ES-I3 (cell line): Measurements from ENCODE around the gene TFAP2D.

Experiments
- H3K36me3 ChIP-seq: 2 replicates; pipeline ENCODE4 v1.6.1; 2013; ENCODE audit warnings: mild to moderate bottlenecking, low read length, control low read depth, moderate library complexity; ENCODE audit not compliant: insufficient read depth
- H3K4me1 ChIP-seq: 2 replicates; pipeline ENCODE4 v1.6.1; 2013; ENCODE audit warnings: mild to moderate bottlenecking, control low read depth, low read length; ENCODE audit not compliant: insufficient read depth
- H3K9ac ChIP-seq: 2 replicates; pipeline ENCODE4 v1.6.1; 2013; ENCODE audit warnings: low read depth, mild to moderate bottlenecking, low read length, moderate library complexity
- H3K9me3 ChIP-seq: 2 replicates; pipeline ENCODE4 v1.6.1; 2013; ENCODE audit warnings: mild to moderate bottlenecking, low read length, moderate library complexity; ENCODE audit not compliant: control insufficient read depth, insufficient read depth

TFAP2D gene

DNA sequence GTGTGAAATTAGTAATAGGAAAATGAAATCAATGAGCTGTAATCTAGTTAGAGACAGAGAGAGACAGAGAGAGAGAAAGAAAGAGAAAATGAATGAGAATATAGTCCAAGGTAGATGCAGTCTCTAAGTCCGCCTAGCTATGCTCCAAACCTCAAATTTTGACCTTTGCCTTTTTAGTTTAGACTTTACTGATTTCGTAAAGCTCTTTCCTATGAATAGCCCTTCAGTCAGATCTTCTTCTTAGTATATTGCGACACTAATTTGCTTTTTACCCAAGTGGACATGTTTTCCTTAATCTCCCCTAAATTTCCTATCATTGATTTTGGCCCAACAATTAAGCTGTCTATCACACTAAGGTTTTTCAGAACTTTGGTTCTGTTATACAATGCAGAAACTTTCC is 49.5 kb downstream of the TFAP2D start:
- Histone ChIP-seq H3K9me3 (no peaks in the 10 kb centered on the region), H3K4me1 (peaks cover 4% of the 10 kb centered on the region; the same call in 1 of the 2 replicates), H3K36me3 (no peaks in the 10 kb centered on the region)

DNA sequence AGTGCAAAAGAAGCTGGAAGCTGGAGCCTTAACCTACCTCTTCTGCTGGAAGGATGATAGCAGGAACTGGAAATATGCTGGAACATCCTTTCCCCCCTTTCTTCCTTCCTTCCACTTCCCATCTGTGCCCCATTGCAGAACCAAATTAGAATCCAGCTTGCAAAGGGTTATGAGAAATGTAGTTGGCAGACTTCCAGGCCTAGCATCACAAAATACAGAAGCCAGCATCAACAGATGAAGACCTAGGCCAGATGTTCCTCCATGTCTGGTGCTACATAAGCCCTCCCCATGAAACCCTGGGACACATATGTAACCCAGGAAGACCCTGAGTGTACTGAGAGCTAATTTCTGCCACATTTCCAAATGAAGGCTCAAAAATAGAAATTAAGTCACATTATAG is 65.4 kb downstream of the TFAP2D start:
- no peaks in the 10 kb centered on the region for H3K9me3 ChIP-seq
- H3K36me3 ChIP-seq: no peaks in the 10 kb centered on the region
- H3K9ac ChIP-seq: no peak overlapping the region
- no peaks in the 10 kb centered on the region for H3K4me1 ChIP-seq

More for the DNA sequence above, 49.5 kb downstream of the TFAP2D start:
- no peak overlapping the region for H3K9ac ChIP-seq

DNA sequence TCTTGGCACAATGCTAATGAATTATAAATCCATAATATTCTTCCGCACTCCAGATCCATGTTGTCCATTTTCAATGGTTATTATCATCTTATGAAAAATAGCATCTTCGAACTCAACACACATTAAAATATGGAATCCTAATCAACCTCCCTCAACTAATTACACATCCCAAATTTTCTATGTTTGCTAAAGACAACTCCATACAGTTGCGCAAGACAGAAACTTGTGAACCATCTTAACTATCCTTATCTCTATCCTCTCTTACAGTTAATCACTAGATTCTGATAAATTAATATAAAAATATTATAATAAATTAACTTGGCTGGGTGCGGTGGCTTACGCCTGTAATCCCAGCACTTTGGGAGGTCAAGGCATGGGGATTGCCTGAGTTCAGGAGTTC is 67.1 kb downstream of the TFAP2D start:
- H3K9ac ChIP-seq: no peak overlapping the region
- H3K4me1 ChIP-seq: no peaks in the 10 kb centered on the region
- H3K36me3 ChIP-seq: no peaks in the 10 kb centered on the region
- H3K9me3 ChIP-seq: no peaks in the 10 kb centered on the region

DNA sequence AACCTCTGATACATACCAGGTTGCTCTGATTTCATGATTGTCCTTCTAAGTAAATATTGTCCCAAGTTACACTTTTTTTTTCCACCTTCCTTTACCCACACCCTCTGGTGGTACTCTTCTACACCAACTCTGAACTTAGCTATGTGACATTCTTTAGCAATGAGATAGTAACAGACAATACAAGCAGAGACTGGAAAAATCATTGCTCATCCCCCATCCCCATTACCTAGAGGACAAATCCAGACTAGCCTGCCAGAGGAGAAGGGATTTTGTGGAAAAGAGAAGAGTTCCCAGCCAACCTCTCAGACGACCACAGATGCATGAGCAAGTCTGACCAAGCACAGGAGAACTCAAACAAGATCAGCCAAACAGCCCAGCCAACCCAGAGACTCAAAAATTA is 72.6 kb downstream of the TFAP2D start:
- no peaks in the 10 kb centered on the region for H3K36me3 ChIP-seq
- H3K9ac ChIP-seq: no peak overlapping the region
- H3K9me3 ChIP-seq: no peaks in the 10 kb centered on the region
- no peaks in the 10 kb centered on the region for H3K4me1 ChIP-seq

DNA sequence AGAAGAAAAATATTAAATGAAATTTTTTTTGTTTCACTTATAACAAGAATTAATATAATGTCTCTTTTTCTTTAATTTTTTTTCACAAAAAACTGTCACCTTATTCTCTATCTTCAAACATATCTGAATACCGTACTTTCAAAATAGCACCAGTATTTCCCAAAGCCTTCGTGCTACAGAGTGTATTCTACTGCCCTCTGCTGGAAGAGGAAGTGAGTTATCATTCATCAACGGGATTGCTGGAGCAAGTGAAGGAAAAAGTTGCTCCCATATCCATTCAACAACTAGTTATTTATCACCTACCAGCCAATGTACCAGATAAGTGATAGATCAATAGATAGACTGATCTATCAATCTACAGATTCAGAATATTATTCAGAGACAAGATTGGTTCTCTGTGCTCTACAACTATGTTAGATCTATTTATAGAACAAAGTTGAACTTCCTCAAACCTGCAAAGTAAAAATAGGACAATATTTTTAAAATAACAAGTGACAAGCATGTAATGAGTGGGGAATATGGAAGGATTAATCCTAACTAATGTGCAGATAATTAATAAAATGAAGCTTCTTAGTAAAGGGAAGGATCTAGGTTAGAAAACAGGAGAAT is 78.7 kb downstream of the TFAP2D start:
- no peaks in the 10 kb centered on the region for H3K4me1 ChIP-seq
- H3K9ac ChIP-seq: no peak overlapping the region
- H3K36me3 ChIP-seq: no peaks in the 10 kb centered on the region
- no peaks in the 10 kb centered on the region for H3K9me3 ChIP-seq

DNA sequence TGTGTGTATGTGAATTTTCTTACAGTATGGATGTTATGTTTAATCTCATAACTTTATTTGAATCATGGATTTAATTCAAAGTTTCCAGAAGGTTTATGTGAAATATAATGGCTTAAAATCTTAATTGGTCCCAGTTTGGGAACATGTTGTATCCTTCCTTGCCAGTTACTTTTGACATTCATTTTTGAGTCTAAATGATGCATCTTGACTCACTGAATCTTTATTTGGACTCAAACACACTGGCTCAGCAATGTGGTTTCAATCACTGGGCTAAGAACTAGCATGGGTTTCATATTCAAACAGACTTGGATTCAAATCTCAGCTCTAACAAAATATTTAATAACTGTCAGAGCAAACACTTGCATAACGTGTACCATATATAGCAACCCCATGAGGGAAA is 79.4 kb downstream of the TFAP2D start:
- Histone ChIP-seq H3K9me3 (no peaks in the 10 kb centered on the region), H3K9ac (no peak overlapping the region), H3K4me1 (no peaks in the 10 kb centered on the region), H3K36me3 (no peaks in the 10 kb centered on the region)

DNA sequence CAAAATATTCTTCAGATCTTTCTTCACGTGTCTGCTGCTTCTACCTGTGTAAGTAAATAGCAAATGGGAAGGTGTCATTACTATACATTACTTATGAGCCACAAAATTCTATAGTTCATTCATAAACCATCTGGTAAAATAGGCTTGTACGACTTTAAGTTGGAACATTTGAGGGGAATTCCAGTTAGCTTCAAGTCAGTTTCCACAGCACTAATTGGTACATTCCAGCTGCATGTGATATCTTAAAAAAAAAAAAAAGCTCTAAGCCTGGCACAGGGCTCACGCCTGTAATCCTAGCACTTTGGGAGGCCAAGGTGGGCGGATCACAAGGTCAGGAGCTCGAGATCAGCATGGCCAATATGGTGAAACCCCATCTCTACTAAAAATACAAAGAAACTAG is 82.2 kb downstream of the TFAP2D start:
- Histone ChIP-seq H3K9me3 (no peaks in the 10 kb centered on the region), H3K4me1 (no peaks in the 10 kb centered on the region), H3K36me3 (no peaks in the 10 kb centered on the region), H3K9ac (no peak overlapping the region)

DNA sequence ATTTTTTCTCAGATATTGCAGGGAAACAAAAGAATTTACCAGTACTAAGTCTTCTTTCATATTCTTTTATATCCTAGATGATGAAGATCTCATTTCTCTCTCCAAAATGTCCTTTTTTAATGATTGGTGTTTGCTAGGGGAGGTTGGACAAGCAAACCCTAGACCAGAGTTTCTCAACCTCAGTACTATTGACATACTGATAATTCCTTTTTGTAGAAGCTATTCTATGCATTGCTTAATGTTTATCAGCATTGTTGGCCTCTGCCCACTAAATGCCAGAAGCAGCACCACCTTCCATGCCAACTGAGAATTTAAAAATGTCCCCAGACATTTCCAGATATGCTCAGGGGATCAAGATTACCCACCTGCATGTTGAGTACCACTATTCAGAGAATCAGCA is 91.0 kb downstream of the TFAP2D start:
- Histone ChIP-seq H3K36me3 (no peaks in the 10 kb centered on the region), H3K9ac (no peak overlapping the region), H3K4me1 (no peaks in the 10 kb centered on the region), H3K9me3 (no peaks in the 10 kb centered on the region)

DNA sequence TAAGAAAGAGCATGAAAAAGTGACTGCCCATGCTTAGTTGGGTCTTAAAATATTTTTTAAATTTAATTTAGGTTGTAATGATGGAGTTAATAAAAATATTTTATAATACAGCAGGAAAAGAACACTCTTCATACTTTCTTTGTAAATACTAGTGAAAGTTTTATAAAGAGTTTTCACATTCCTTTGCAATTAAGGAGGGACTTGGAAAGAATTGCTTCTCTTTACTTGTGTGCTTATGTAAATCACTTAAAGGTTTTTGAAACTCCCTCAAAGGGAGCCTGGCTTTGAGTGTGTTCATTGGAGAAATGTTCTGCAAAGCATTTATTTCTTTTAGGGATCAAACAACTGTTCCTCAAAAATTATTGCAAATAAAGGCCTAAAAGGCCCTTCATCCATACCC is 93.7 kb downstream of the TFAP2D start:
- H3K9ac ChIP-seq: no peak overlapping the region
- no peaks in the 10 kb centered on the region for H3K9me3 ChIP-seq
- H3K36me3 ChIP-seq: no peaks in the 10 kb centered on the region
- no peaks in the 10 kb centered on the region for H3K4me1 ChIP-seq

DNA sequence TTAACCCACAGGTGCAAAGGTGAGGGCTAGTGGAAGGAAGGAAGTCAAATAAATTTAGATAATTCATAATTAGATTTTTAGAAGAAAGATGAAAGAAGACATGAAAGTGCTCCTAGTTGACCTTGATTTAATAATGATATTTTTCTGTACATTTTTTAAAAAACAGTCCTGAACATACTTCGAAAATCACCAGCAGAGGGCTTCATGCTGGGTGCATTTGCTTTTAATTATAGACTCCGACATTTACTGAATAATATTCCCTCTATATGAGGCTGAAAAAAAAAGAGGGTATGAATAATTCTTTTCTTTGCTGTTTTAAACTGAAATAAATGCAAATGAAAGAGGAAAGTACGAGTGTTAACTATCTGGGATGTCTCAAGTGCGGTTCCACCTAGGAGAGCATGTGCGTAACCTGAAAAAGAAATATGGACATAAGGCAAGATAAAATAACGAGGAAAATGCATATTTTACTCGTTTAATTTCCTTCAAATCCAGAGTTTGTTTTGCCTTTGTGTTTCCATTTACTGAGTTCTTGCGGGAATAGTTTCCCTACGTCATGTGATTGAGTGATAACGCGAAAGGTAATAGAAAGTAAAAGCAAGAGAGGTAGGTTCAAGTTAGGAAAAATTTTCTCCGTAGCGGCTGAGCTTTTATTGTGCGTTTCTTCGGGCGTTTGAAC is 102.2 kb downstream of the TFAP2D start:
- Histone ChIP-seq H3K9ac (peak overlapping the region; percentile 50; the same call in 1 of the 2 replicates), H3K4me1 (no peaks in the 10 kb centered on the region; the same call in none of the 2 replicates), H3K9me3 (no peaks in the 10 kb centered on the region)

DNA sequence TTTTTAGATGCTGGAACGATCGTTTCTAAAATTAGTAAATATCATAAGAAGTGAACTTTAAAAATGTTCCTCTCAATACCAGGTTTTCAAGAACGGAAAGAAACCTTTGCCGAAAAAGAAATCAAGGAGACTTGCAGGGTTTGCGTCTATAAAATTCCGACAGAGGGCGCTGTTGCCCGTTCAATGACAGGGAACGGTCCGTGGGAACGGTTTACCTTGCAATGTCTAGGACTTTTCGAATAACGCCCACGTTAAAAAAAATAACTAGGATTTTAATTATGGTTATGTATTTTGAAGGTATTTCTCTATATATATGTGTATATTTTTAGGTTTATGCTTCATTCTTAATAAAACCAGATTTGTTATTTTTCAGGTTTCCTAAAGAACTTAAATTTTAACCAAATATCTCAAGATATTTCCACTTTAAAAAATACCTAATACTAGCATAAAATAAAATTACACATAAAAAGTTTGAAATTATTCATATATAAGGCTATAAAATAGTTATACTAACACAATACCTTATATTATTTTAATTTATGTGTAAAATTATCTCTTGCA is 102.9 kb downstream of the TFAP2D start:
- H3K36me3 ChIP-seq: no peaks in the 10 kb centered on the region
- H3K9ac ChIP-seq: peak overlapping the region; percentile 50; the same call in 1 of the 2 replicates
- H3K4me1 ChIP-seq: peaks cover 4% of the 10 kb centered on the region
- H3K9me3 ChIP-seq: no peaks in the 10 kb centered on the region

More for the DNA sequence above, 102.2 kb downstream of the TFAP2D start:
- no peaks in the 10 kb centered on the region for H3K36me3 ChIP-seq

DNA sequence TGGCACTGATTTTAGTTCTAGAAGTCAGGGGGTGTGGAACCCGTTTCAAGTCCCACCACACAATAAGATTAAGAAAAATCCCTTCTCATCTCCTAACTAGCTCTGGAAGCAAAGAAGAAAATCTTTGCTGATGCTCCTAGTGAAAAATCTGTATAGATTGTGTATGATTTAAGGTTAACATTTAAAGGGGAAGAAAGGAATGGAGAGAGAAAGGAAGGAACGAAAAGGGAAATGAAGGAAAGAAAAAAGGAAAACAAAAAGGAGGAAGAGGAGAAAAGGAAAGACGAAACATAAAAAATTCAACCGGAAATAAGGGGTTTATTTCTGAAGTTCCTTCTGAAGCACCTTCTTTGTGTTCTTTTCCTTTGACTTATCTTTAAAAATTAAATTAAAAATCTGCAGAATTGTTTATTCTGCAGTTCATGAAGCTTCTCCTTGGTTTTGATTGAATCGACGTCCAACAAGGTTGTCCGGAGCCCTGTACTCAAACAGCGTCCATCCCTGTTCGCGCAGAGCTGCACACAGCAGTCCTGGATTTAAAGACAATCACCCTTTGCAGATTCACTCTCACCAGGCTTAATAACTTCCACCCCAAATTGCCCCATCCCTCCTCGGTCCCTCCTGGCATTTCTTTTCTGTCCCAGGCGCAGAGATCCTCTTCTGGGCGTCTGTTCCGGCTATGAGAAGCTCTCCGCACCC is 103.8 kb downstream of the TFAP2D start:
- Histone ChIP-seq H3K9me3 (no peaks in the 10 kb centered on the region), H3K36me3 (no peaks in the 10 kb centered on the region), H3K4me1 (peaks cover 7% of the 10 kb centered on the region), H3K9ac (no peak overlapping the region)

DNA sequence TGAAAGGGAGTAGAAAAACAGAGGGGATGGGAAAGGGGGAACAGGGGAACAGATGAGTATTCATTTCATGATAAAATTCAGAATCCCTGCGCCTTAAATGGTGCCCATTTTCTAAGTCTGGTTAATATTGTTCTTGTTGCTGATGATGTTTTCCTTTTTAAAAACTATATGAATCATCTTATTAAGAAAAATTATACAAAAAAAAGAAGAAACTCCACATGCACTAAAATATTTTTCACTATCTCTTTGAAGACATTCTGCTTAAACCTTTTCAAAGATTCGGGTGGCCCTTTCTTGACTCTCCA is 104.3 kb downstream of the TFAP2D start:
- Histone ChIP-seq H3K9me3 (no peaks in the 10 kb centered on the region), H3K36me3 (no peaks in the 10 kb centered on the region), H3K9ac (no peak overlapping the region), H3K4me1 (peaks cover 12% of the 10 kb centered on the region)

DNA sequence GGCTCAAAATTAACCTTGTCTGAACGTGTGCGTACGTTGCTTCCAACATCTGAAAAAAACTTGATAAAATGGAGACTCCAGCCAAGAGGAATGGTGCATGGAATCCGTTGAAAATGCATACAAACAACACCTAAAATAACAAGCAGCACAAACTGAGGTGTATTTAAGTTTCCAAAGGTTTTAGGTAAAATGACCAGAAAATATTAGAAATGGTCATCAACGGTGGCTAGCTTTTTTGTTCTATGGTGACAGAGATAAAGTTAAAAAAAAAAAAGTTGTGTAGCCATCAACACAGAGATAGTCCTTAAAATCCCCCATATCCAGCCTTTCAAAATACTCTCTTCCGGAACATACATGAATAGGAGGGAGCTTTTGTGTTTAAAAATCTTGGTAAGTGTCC is 104.7 kb downstream of the TFAP2D start:
- Histone ChIP-seq H3K9me3 (no peaks in the 10 kb centered on the region), H3K4me1 (peaks cover 16% of the 10 kb centered on the region), H3K36me3 (no peaks in the 10 kb centered on the region), H3K9ac (no peak overlapping the region)

DNA sequence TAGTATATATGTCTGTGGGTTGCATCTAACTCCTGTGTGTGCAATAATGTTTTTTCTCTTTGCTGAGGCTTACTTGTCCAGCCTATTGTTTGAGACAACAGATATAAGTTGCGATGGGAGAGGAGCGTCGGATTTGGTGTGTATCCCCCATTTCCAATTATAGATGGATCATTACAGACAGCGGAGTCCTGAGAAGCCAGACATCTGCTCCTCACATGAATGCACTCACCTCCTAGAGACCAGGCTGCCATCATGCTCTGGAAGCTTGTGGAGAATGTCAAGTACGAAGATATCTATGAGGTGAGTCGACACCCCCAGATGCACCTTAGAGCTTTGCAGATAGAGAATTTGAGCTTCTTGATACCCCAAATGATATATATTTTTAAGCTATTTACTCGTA is 105.3 kb downstream of the TFAP2D start, which contains the start of gene TFAP2B:
Gene TFAP2B (plus strand): TSS at position 199 of the 400 bp plus-strand sequence. CDS start 21 bp downstream, at position 220.
- Histone ChIP-seq H3K36me3 (no peaks in the 10 kb centered on the region), H3K4me1 (peaks cover 20% of the 10 kb centered on the region), H3K9me3 (no peaks in the 10 kb centered on the region), H3K9ac (peak within 1 kb of the TSS; percentile 48; the same call in 1 of the 2 replicates)
